ENCODE results near the gene TMPRSS9. TPM values are rescaled to one million over a fixed set of nuclear protein-coding genes. Genes with fewer than 3 reads are reported as not detected.
A peak's percentile ranks its signal among the peaks of the same experiment; 100 is the strongest.

The TMPRSS9 gene
- total RNA-seq, 1 experiment from 2014 or later: not detected

DNA sequence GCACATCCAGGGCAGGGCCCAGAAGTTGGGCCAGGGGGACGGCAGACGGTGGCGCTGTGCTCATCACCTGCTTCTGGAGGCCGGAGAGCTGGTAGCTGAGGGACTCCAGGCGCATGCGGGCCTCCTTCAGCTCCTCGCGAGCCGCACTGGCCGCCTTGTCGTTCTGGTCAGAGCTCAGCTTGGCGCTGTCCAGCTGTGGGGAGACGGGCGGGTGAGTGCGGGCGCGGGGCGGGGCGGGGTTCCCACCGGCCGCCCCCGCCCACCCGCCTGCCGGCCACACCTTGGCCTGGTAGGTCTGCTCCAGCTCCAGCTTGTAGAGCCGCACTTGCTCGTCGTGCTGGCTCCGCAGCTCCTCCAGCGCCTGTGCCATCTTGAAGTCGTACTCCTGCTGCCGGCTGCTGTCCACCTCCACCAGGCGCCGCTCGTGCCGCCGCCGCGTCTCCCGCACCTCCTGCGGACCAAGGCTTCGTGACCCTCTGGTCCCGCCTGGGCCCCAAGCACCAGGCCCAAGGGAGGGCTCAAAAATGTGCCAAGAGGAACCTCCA lies 74.7 kb downstream of the TMPRSS9 start:
- no peak for DNase-seq (ENCODE audit: low read depth)

DNA sequence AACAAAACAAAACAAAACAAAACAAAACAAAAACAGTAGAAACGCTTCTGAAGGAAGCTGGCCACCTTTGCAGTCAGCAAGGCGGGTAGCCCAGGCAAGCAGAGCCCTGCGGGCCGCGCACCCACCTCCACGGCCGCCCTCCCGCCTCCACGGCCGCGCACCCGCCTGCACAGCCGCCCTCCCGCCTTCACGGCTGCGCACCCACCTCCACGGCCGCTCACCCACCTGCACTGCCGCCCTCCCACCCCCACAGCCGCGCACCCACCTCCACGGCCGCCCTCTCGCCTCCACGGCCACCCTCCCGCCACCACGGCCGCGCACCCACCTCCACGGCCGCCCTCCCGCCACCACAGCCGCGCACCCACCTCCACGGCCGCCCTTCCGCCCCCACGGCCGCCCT lies 76.3 kb downstream of the TMPRSS9 start:
- DNase-seq (ENCODE audit: low read depth): no peak

DNA sequence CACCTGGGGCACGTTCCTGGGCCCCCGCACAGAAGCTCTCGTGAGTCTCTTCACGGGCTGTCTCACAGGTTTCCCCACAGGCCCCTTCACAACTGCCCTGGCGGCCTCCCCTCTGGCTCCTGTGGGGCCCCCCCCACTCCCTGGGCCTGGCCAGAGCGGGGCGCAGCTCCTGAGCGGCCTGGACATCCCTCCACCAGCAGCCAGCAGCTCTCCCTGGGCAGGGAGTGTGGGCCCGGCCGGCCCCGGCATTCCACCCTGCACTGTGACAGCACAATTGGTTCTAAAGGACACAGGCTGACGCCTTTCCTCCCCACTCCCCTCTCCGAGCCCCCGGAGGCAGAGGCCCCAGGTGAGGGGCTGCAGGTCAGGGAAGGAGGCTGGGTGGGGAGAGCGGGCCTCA lies 76.9 kb downstream of the TMPRSS9 start:
- DNase-seq (ENCODE audit: low read depth): no peak

DNA sequence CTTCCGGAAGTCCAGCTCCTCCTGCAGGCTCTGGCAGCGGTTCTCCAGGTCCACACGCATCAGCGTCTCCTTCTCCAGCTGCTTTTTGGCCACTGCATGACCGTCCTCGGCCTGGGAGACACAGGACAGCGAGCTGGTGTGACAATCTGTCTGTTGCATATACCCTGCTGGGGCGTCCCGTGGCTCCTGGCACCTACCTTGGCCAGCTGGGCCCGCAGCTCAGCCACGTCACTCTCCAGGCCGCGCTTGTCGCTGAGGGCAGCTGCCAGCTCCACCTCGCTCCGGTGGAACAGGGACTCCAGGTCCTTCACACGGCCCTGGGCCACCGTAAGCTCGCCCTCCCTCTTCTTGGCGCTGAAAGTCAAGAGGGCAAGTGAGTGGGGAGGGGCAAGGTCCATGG lies 78.1 kb downstream of the TMPRSS9 start:
- DNase-seq (ENCODE audit: low read depth): no peak

DNA sequence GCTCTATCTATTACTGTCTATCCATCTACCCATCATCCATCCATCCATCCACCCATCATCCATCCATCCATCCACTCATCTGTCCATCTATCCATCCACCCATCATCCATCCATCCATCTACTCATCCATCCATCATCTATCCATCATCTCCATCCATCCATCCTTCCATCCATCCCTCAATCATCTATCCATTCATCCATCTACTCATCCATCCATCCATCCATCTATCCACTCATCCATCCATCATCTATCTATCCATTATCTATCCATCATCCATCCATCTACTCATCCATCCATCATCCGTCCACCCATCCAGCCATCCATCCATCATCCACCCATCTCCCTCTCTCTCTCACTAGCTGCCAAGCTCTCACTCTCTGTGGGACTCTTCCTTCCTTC lies 80.5 kb downstream of the TMPRSS9 start:
- DNase-seq (ENCODE audit: low read depth): no peak

DNA sequence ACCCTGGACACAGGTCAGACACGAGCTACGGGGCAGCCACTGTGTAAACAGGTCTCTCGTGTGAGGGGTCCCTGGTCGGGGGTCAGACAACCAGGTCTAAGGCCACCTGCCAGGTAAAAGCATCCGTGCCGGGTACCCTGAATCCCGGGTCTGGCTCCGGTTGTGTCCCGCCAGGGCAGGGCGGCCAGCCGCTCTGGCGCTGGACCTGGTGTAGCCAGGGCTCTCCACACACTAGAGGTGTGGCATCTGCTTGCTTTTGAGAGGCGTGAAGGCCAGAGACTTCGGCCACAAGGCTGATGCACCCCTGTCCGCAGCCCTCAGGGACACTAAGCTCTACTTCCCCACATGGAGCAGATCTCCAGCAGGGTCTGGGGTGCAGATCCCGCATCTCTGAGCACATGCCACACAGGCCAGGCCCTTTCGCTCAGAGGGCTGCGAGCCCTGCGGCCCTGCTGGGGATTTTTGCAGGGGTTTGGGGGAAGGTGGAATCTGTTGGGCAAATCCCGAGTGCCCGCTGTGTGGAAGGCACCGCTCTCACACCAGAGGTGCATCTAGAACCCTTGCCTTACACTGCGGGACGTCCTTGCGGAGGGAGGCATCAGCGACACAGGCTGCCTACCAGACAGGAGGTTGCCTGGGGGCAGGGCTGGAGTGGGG lies 81.2 kb downstream of the TMPRSS9 start:
- no peak for DNase-seq (ENCODE audit: low read depth)

DNA sequence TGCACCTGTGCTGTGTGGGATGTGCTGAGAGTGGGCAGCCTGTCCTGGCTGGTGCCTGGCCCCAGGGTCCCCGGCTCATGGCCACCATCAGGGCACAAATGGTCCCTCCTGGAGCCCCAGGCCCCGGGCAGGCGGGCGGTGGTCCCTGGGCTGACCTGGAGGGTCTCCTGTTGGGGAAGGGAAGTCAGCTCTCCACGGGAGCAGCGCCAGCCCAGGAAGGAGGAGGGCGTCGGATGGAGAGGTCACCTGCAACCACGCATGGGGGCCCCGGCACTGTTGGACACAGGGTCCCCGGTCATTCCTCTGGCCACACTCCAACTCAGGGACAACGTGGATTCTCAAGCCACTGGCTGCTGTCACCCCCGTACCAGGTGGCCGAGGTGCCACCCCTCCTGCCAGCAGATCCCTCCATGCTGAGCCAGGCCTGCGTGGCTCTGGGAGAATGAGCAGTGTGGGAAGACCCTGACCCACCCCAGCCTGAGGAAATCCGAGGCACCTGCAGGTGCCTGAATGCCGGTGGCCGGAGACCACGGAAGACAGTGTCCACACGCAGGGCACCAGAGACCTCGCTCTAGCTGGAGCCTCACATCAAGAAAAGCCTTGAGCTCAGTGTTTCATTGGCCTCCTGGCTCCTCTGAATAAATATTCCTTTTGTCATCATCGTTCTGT lies 83.2 kb downstream of the TMPRSS9 start:
- DNase-seq (ENCODE audit: low read depth): no peak

DNA sequence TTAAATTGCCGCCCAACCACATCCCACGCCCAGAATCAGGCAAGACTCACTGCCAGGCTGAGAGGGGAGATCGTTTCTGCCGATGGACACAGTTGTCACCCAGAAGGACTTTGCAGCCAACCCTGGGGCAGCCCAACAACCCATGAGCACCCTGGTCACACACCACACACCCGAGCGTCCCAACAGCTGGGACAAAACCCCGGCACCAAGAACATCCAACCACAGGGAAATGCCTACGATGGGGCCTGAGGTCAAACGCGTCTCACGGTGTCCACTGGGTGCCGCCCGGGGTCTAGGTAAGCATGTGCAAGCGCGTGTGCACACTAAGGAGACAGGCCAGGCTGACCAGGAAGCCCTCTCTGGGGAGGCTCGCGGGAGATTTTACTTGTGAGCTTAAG lies 83.7 kb downstream of the TMPRSS9 start:
- DNase-seq (ENCODE audit: low read depth): no peak

DNA sequence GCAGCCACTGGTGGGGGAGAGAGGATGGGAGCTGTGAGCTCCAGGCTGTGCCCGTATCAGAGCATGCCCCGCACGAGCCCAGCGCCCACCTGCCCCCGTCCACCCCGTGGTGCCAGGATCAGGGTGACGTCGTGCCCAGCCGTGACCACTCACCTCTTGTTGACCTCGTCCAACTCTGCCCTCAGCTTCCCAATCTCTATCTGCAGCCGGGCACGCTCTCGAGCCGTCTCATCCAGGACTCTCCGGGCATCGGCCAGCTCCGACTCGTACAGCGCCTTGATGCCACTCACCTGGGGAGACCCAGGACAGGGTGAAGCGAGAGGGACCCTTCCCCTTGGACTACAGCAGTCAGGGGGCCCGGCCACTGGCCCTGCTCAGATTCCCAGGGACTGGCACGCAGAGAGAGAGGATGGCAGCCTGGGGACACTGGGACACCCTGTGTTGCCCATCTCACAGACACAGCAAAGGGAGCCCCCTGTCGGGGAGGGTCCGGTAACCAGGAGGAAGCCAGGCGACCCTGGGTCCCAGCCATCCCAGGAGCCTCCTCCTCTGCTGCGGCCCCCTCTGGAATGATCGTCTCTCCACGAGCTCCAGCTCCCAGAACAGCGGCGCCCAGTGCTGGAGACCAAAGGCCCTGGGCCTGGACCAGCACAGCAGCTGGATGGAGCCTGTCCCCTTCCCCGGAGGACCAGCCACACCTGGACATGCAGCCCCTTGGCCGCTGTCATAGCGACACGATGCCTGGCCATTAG lies 84.4 kb downstream of the TMPRSS9 start:
- DNase-seq (ENCODE audit: low read depth): no peak

DNA sequence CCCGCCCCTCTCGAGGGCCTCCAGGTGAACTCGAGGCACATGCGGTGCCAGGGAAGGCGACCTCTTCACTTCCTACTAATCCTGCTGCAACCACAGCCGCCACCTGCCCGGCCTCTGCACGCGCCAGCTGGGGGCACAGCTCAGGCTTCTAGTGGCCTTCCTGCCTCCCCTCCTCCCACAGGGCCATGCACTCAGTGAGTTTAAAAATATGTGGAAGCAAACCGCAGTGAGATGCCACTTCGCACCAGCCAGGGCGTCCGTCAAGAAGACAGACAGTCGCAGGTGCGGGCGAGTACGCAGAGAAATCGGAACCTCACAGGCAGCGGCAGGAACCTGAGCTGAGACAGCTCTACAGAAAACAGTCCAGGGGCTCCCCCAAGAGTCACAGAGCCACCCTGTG lies 86.3 kb downstream of the TMPRSS9 start:
- no peak for DNase-seq (ENCODE audit: low read depth)

DNA sequence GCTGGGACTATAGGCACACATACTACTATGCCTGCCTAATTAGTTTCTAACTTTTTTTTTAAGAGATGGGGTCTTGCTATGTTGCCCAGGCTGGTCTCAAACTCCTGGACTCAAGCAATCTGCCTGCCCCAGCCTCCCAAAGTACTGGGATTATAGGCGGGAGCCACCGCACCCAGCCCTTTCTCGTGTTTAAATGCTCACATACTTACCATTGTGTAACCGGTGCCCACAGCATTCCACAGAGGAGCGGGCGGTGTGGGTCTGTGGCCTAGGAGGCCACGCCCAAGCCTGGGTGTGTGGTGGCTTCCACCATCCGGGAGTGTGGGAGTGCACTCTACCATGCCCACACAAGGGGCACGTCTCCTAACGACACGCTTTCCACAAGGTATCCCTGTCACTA lies 89.0 kb downstream of the TMPRSS9 start:
- no peak for DNase-seq (ENCODE audit: low read depth)

DNA sequence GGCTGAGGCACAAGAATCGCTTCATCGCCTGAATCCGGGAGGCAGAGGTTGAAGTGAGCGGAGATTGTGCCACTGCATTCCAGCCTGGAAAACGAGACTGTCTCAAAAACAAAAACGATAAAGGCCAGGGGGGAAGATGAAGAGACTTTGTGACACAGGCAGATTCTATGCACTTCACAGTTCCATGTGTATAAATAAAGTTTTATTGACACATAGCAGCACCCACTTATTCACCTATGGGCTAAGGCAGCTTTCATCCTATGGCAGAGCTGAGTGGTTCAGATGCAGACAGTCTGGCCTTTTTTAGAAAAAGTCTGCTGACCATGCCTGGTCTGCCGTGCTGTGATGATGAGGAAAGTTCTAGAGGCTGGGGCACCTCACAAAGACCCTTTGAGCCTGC lies 91.1 kb downstream of the TMPRSS9 start:
- no peak for DNase-seq (ENCODE audit: low read depth)

DNA sequence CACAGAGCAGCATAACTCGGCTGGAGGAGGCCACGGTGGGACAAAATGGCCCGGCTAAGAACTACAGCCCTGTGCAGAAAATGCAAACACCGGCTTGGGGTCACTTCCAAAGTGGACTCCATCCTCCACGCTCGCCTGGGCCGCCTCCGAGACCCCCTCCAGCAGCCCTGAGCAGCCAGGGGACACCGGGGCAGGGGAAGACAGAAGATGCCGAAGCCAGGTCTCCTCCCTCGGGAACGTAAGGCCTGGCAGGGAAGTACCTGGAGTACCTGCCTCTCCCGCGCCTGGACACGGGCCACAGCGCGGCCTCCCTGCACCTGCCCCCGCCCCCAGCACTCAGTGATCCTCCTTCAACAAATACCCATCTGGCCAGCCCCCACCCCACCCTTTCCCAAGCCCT lies 91.7 kb downstream of the TMPRSS9 start:
- DNase-seq (ENCODE audit: low read depth): no peak

DNA sequence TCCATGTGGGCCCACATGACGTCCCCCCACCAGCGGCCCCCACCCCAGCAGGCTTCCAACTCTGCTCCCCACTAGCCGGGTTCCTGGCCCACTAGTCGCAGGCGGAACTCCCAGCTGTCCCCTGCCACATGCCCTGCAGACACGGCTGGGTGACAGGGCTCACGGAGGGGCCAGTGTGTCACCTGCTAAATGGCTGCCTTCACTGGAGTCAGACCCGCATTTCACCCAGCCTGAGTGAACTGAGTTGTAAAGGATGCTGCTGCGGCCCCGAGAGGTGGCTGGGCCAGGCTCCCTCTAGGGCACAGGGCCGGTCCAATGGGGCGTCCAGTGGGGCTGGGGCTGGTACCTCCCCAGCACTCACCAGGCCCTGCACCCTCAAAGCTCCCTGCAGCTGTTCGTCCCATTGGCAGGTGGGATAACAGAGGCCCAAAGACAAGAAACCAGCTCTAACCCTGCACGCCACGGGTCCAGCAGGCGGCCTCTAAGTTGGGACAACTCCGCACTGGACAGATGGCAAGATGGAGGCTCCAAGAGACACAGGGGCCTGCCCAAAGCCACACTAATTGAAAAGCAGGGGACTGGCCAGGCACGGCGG lies 93.5 kb downstream of the TMPRSS9 start:
- no peak for DNase-seq (ENCODE audit: low read depth)

DNA sequence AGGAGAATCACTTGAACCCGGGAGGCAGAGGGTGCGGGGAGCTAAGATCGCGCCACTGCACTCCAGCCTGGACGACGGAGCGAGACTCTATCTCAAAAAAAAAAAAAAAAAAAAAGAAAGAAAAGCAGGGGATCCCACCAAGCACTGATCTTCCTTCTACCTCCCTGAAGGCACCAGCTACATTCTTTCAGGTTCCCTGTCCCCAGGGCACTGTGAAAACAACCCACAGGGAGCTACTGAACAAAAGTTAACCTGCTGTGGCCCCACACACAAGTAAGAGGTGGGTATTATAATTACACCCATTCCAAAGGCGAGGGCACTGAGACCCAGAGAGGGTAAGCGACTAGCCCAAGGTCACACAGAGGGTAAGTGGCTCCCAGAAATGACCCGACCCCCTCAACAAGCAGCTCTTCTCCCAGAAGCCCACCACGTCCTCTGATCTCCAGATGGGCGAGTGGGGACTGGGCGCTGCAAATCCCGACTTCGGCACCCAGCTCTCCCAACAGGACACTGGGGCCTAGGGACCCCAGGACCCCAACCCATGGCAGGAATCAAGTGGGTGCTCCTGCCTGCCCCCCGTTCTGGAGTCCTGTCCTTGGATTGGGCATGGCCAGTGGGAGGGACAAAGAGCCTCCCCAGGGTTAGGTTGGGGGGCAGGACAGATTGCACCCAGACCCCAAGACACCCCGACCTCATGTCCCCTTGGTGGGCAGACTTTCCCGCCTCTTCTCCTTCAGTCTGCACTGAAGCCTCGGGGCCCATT lies 94.3 kb downstream of the TMPRSS9 start:
- no peak for DNase-seq (ENCODE audit: low read depth)

DNA sequence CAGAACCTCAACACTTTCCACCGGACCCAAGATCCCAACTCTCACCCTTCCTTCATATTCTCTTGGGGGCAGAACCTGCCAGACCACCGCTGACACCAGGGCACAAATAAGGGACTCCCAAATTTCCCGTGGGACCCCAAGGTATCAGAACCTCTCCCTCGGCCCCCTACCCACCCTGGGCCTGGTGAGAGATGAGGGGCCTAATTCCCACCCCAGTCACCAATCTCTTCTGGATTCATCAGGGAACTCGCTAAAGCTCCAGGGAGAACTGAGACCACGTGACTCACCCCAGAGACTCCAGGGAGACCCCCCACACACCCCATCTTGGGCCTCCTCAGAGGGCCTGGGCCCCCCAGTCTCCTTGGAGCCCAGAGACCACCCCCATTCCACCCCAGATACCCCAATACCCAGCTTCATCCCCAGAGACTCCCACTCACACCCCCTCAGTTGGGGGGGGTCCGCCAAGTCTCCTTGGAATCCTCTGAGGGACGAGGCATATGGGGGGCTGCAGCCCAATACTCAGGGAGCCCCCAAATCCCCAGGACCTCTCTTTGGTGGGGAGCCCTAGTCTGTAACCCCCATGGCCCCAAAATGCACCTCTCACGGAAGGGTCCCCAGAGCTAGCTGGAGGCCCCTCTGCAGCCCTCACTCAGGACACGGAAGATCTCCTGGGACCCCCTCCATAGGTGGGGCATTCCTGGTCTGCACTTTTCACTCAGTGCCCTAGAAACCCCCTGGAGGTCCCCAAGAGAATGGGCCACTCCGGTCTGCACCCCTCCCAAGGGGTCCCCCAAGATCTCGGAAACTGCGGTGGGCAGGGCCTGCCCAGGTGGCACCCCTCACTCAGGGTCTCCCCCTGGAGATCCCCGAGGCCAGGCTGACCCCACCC lies 95.1 kb downstream of the TMPRSS9 start:
- DNase-seq (ENCODE audit: low read depth): no peak

DNA sequence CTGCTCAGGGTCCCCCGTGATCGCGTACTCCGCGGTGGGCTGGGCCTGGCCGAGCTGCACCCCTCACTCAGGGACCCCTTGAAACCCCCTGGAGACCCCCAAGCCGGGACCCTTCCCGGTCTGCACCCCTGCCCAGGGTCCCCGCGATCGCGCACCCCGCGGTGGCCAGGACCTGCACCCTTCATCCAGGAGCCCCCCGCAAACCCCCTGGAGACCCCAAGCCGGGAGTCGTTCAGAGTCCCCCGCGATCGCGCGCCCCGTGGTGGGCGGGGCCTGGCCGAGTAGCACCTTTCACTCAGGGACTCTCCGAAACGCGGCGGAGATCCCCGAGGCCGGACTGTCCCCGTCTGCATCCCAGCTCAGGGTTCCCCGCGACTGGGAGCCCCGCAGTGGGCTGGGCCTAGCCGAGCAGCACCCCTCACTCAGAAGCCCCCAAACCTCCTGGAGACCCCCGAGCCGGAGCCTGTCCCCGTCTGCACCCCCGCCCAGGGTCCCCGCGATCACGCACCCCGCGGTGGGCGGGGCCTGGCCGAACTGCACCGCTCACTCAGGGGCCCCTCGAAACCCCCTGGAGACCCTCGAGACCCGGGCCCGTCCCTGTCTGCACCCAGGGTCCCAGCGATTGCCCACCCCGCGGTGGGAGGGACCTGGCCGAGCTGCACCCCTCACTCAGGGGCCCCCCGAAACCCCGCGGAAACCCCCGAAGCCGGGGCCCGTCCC lies 95.9 kb downstream of the TMPRSS9 start:
- peak; percentile 48 for DNase-seq (ENCODE audit: low read depth)

DNA sequence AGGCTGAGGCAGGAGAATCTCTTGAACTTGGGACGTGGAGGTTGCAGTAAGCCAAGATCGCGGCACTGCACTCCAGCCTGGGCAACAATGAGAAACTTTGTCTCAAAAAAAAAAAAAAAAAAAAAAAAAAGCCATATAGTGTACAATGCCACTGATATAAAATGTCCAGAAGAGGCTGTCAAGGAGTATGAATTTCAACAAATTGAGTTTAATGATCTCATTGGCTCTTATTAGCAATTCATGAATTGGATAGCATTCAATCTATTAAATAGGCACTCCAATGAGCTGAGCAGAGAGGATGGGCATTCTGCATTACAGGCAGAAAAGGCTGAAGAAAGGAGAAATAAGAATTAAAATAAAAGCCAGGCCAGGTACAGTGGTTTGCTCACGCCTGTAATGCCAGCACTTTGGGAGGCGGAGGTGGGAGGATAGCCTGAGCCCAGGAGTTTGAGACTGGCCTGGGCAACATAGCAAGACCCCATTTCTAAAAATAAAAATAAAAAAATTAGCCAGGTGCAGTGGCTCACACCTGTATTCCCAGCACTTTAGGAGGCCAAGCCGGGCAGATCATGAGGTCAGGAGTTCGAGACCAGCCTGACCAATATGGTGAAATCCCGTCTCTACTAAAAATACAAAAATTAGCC lies 97.5 kb downstream of the TMPRSS9 start:
- no peak for DNase-seq (ENCODE audit: low read depth)

DNA sequence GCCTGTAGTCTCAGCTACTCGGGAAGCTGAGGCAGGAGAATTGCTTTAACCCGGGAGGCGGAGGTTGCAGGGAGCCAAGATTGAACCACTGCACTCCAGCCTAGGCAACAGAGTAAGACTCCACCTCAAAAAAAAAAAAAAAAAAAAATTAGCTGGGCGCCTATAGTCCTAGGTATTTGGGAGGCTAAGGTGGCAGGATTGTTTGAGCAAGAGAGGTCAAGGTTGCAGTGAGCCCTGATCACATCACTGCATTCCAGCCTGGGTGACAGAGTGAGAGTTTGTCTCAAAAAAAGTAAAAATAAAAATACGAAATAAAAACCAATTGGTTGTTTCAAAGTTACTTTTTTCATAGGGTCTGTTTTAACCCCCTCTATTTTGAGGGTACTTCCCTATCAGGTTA lies 98.0 kb downstream of the TMPRSS9 start:
- DNase-seq (ENCODE audit: low read depth): no peak
